HT1080 (cell line): Measurements from ENCODE around the gene DNASE2. TPM values are rescaled to one million over a fixed set of nuclear protein-coding genes. Genes with fewer than 3 reads are reported as not detected.

ENCODE experiments used
- DNase-seq: peaks from one replicate; pipeline ENCODE4 v3.0.0-alpha.2; 2015; ENCODE audit warnings: low read depth
- small RNA-seq: library from RNA; depleted of rRNA; stranded (forward); fragments of <200 nt; gene quantifications from one replicate; pipeline ENCODE3, GENCODE V24; 2014
- total RNA-seq: library from RNA; depleted of rRNA; stranded (reverse); fragments of >200 nt; shearing (Covaris generic); gene quantifications from 2 replicates; pipeline ENCODE4 v1.2.3, GENCODE V29; 2014; rRNA removed

Gene DNASE2
- total RNA-seq, 1 experiment from 2014 or later, result 0.74 TPM

DNA sequence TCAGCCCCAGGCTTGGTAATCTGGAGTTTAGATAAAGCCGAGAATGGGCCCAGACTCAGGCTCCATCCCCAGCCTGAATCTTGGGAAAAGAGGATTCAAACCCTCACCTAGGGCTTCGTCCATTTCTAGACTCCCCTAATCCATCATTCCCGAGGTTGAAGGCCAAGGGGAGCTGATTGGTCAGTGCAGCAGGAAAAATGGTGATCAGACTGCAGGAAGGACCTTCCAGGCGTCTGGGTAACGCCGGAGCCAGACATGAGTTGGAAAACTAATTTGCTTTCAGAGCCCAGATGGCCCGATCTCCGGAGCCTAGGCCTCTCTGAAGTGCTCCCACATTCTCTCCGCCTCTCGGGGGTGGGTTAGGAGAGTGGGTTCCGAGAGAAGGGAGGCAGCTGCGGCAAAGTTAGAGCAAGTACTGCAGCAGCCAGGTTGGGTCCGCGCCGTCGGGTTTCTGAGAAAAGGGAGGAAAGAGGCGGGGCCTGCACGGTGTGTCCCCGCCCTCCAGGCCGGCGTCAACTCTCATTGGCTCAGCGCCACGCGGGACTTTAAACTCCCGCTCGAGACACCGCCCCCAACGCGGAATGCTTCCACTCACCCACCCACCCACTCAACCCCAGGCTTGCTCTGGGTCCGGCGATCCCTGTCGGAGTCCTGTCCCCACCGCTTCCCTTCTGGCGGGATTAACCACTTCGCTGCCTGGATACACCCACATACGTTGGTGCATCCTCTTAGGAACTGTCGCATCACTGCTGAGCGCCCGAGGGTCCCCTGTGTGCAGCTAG, 46.1 kb downstream of the DNASE2 start:
- DNase-seq, result no peak

DNA sequence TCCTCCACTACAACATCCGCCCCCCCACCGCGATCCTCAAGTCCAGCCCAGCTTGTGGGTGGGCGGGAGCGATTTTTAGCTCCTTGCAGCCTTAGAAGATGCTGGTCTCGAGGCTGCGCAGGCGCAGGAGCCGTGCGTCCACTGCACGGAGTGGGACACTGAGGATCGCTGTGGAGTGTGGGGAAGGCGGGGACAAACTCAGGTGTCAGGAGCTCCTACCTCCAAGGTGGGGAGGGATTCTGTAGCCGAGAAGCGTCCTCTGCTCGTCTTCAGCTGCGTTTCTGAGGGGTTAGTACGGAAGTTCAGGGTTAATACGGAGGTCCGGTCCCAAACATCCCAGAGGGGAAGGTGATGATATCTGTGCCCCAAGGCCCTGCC, 46.7 kb downstream of the DNASE2 start, which contains the start of gene RTBDN:
TSS of gene RTBDN (minus strand) at position 14 of the 378 bp plus-strand sequence. CDS start 4,600 bp downstream, outside the sequence.
- DNase-seq, result no peak

DNA sequence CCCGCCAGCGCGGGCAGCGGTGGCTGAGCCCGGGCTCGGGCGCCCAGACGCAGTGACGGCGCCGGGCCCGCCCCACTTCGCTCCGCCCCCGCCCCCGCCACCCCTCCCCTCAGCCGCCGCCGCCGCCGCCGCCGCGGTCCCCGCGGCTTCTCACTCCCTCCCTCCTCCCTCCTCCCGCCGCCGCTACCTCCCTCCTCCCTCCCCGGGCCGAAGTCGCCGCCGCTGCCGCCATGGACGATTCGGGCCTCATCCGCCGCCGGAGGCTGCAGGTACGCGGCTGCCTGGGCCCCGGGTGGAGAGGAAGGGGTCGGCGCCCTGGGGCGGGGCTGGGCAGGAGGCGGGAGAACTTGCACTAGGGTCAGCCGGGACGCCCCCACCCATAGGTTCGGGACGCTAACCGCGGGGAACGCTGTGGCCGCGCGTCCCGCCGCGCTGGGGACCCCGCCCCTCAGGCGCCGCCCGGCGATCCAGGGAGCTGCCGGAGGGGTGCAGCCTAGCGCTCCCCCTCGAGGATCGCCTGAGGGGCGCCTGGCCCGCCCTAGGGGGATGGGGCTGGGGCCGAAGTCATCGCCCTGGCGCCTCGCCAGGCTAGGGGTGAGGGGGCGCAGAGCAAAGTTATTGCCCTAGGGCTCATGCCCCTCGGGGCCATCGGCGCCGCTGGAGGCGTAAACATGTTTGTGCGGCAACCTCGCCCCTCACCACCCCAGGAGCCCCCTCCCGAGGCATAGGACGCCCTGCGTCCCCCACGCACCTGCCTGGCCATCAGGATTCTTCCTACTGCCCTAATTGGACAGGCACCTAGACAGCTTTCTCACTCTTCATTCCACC, 47.3 kb downstream of the DNASE2 start:
- no peak for DNase-seq

DNA sequence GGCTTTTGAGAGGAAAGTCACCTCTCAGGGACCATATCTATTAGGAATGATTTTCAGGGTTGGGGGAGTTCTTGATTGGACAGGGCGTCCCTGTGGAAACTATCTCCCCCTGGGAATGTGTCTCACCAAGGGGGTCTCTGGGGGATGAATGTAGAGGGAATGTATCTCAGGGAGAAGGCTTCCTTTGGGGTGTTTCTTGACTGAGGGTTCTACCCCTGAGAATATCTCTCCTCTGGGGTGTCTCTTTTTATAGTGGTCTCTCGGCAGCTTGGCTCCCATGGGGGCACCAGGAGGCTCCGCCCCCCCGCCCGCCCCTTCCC, 47.9 kb downstream of the DNASE2 start:
- DNase-seq, result no peak

DNA sequence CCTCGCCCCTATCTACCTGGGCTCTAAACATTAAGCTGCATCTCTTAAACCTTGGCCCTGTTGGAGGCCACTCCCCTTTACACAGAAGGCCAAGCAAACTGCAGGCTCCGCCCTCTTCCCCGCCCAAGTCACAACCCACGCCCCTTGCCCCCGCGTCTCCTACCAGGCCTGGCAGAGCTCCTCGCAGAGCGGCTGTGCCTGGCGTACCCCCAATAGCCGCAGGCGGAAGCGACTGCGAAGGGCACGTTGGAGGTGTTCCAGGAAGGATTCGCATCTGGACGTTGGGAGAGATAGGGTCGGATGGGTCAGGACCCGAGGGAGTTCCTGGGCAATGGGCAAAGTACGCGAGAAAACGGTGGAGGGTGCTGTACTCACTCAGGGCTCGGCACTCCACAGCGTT, 52.8 kb downstream of the DNASE2 start:
- no peak for DNase-seq

DNA sequence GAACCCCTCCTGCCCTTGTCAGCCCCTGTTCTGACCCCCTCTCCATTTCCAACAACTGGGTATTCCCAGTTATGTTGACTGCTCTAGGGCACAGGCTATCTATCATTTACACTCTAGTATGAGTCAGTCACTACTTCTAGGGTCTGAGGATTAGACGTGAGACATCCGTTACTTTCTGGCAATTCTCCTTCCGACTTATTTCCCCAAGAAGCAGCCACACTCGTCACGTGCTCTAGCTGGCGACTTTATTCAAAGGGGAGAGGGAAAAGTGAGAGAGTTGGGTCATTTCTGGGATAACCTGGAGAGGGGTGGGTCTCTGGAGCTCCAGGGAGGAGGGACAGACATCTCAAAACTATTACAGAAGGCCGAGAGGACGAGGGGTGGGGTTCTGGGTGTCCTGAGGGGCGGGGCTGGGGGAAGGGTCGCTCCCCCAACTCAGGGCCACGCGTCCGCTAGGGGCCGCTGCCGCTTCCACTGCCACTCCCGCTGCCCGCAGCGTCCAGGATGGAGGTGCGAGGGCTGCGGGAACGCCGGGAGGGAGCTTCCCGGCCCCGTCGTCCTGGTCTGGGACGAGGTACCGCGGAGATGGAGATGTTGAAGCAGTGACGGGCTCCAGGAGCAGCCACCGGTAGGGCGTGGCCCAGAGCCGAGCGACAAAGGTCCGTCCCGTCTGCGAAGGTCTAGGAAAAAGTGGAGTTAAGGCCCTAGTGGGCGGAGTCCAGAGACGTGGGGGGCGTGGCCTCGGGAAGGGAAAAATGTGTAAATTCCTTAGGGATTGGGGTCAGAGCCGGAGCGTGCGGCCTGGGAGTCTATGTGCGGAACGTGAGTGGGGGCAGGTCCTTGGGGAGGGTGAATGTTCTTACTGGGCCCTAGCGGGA, 55.8 kb downstream of the DNASE2 start:
- DNase-seq, result no peak

Small RNA genes lying within 50 kb of the gene (small RNA-seq; reads per million reads assigned to genes)
- gene MIR5695 (not detected), gene MIR6794 (not detected)

Other genes with a start within 250 kb of the DNASE2 start
- gene MAN2B1, start 214.7 kb downstream of the DNASE2 start, total RNA-seq, result 31.2 and 38.5 TPM in 2 replicates
- 12.5 and 18.2 TPM in 2 replicates for gene WDR83, start 214.6 kb downstream of the DNASE2 start, total RNA-seq
- gene DHPS, start 199.6 kb downstream of the DNASE2 start, total RNA-seq, result 90.0 and 103 TPM in 2 replicates
- gene GNG14, start 193.5 kb downstream of the DNASE2 start, total RNA-seq, result not detected in 2 replicates
- gene FBXW9, start 184.8 kb downstream of the DNASE2 start, total RNA-seq, result 14.0 and 22.2 TPM in 2 replicates
- 11.8 and 19.1 TPM in 2 replicates for gene TNPO2, start 157.5 kb downstream of the DNASE2 start, total RNA-seq
- gene TRIR, start 146.8 kb downstream of the DNASE2 start, total RNA-seq, result 290 and 342 TPM in 2 replicates
- gene GET3, start 144.0 kb downstream of the DNASE2 start, total RNA-seq, result 138 and 140 TPM in 2 replicates
- not detected in 2 replicates for gene BEST2, start 129.7 kb downstream of the DNASE2 start, total RNA-seq
- gene HOOK2, start 105.9 kb downstream of the DNASE2 start, total RNA-seq, result 4.7 and 6.9 TPM in 2 replicates
- gene JUNB, start 90.0 kb downstream of the DNASE2 start, total RNA-seq, result 33.9 and 38.1 TPM in 2 replicates
- 88.6 and 94.3 TPM in 2 replicates for gene PRDX2, start 79.6 kb downstream of the DNASE2 start, total RNA-seq
- not detected in 2 replicates for gene THSD8, start 79.4 kb downstream of the DNASE2 start, total RNA-seq
- 52.9 and 68.6 TPM in 2 replicates for gene RNASEH2A, start 74.9 kb downstream of the DNASE2 start, total RNA-seq
- gene RTBDN, start 46.9 kb downstream of the DNASE2 start, total RNA-seq, result not detected in 2 replicates
- gene MAST1, start 42.9 kb downstream of the DNASE2 start, total RNA-seq, result 1.9 and 3.2 TPM in 2 replicates
- not detected in 2 replicates for gene KLF1, start 5.8 kb upstream of the DNASE2 start, total RNA-seq
- 29.0 and 29.7 TPM in 2 replicates for gene GCDH, start 9.7 kb upstream of the DNASE2 start, total RNA-seq
- gene SYCE2, start 37.8 kb upstream of the DNASE2 start, total RNA-seq, result 0.24 TPM in 1 of 2 replicates, not detected in the other
- gene FARSA, start 52.3 kb upstream of the DNASE2 start, total RNA-seq, result 192 and 239 TPM in 2 replicates
- 1,453 and 1,684 TPM in 2 replicates for gene CALR, start 57.2 kb upstream of the DNASE2 start, total RNA-seq
- gene RAD23A, start 64.4 kb upstream of the DNASE2 start, total RNA-seq, result 178 and 212 TPM in 2 replicates
- 75.2 and 77.3 TPM in 2 replicates for gene GADD45GIP1, start 75.8 kb upstream of the DNASE2 start, total RNA-seq
- gene DAND5, start 88.1 kb upstream of the DNASE2 start, total RNA-seq, result 0.17 and 0.31 TPM in 2 replicates
- 12.4 and 21.7 TPM in 2 replicates for gene NFIX, start 114.0 kb upstream of the DNASE2 start, total RNA-seq
- not detected in 2 replicates for gene LYL1, start 221.4 kb upstream of the DNASE2 start, total RNA-seq
- gene TRMT1, start 235.3 kb upstream of the DNASE2 start, total RNA-seq, result 56.0 and 56.6 TPM in 2 replicates
- 126 and 181 TPM in 2 replicates for gene NACC1, start 236.8 kb upstream of the DNASE2 start, total RNA-seq